Stimulated activated CD8-positive, alpha-beta memory T cell treated with anti-CD3 and anti-CD28 coated beads, Interleukin-4, amount 100 ng/mL, for 1 hour (primary cell): ENCODE measurements around the gene MYZAP.
"Not testable (repeated sequence)": the region's sequence is repeated elsewhere in the genome, so short reads cannot be mapped to it uniquely, and the experiment has no call there.

Experiments
- DNase-seq, 2 donors: peaks; one replicate each; pipeline ENCODE4 v3.0.0-alpha.2; 2020; ENCODE audit warnings: low read depth in 2 of 2, low spot score in 1 of 2

Gene MYZAP

GRCh38 chr15:57592836-57593420 lies 1.2 kb downstream of the MYZAP start:
- DNase-seq = no peak

GRCh38 chr15:57594479-57594878 lies 2.8 kb downstream of the MYZAP start:
- no peak for DNase-seq

- no peak for DNase-seq
These were observed 3.5 kb downstream of the MYZAP start for GRCh38 chr15:57595011-57595866.

GRCh38 chr15:57596301-57596855 lies 4.7 kb downstream of the MYZAP start:
- no peak for DNase-seq

GRCh38 chr15:57596978-57597377 lies 5.3 kb downstream of the MYZAP start:
- DNase-seq = no peak

- no peak for DNase-seq
These were observed 5.7 kb downstream of the MYZAP start for GRCh38 chr15:57597431-57597830.

- DNase-seq = no peak
These were observed 6.6 kb downstream of the MYZAP start for GRCh38 chr15:57598346-57598745.

GRCh38 chr15:57599296-57599810 lies 7.6 kb downstream of the MYZAP start:
- DNase-seq = no peak

GRCh38 chr15:57600197-57600596 lies 8.5 kb downstream of the MYZAP start:
- DNase-seq = no peak

GRCh38 chr15:57604507-57604906 lies 12.8 kb downstream of the MYZAP start:
- no peak for DNase-seq

- DNase-seq = no peak
These were observed 13.8 kb downstream of the MYZAP start for GRCh38 chr15:57605491-57605890.

GRCh38 chr15:57606048-57606447 lies 14.3 kb downstream of the MYZAP start:
- no peak for DNase-seq

GRCh38 chr15:57606816-57607215 lies 15.1 kb downstream of the MYZAP start:
- no peak for DNase-seq

- DNase-seq = no peak
These were observed 15.9 kb downstream of the MYZAP start for GRCh38 chr15:57607570-57608000.

GRCh38 chr15:57609805-57610529 lies 18.3 kb downstream of the MYZAP start:
- no peak for DNase-seq

GRCh38 chr15:57611123-57611522 lies 19.4 kb downstream of the MYZAP start:
- DNase-seq = no peak

- no peak for DNase-seq
These were observed 20.2 kb downstream of the MYZAP start for GRCh38 chr15:57611938-57612337.

GRCh38 chr15:57614241-57614640 lies 22.5 kb downstream of the MYZAP start:
- no peak for DNase-seq

- not testable (repeated sequence) for DNase-seq
These were observed 24.3 kb downstream of the MYZAP start for GRCh38 chr15:57615951-57616496.

GRCh38 chr15:57618325-57618724 lies 26.6 kb downstream of the MYZAP start:
- DNase-seq = no peak

GRCh38 chr15:57619746-57620145 lies 28.0 kb downstream of the MYZAP start:
- no peak for DNase-seq
